GM12878 (cell line): ENCODE results near the gene PDIA5. TPM values are rescaled to one million over a fixed set of nuclear protein-coding genes. Genes with fewer than 3 reads are reported as not detected.

ENCODE experiments used
- ATAC-seq: fragments of 200-7000 bp; cut with Tn5 transposase; 3 replicates; pipeline ENCODE4 v1.9.1; 2020; ENCODE audit warnings: mild to moderate bottlenecking, moderate library complexity
- BruUV-seq: library from RNA; stranded (reverse); fragments of 400-500 nt; replicated peaks from 2 replicates; lab custom pipeline; 2021; lab: Mats Ljungman, UMichigan
- CTCF ChIA-PET: fragments of 300-600 bp; sonication (Branson Sonifier 250); formaldehyde crosslinking; extraction: SDS; loops from one replicate; lab custom pipeline; 2021; ENCODE audit warnings: inconsistent platforms; lab: Yijun Ruan, JAX
- POLR2A ChIA-PET: fragments of 350-600 bp; formaldehyde crosslinking; extraction: SDS; loops from one replicate; lab custom pipeline; 2021; ENCODE audit warnings: inconsistent platforms; lab: Charles Lee
- RAD21 ChIA-PET: fragments of 300-600 bp; sonication (Branson Sonifier 250); formaldehyde crosslinking; loops from one replicate; lab custom pipeline; 2023; ENCODE audit warnings: antibody characterized with exemption; ENCODE audit not compliant: unreplicated experiment; lab: Charles Lee
- SMC1A ChIA-PET: fragments of 300-600 bp; sonication (Branson Sonifier 250); formaldehyde crosslinking; loops from one replicate; lab custom pipeline; 2023; ENCODE audit not compliant: unreplicated experiment, uncharacterized antibody; lab: Charles Lee
- DNase-seq: peaks from one replicate; pipeline ENCODE4 v3.0.0-alpha.2; 2011; ENCODE audit warnings: low read depth, low spot score
- FAIRE-seq: peaks from 3 replicates; lab custom pipeline; 2011; peaks lifted over from hg19 to GRCh38; lab: Jason Lieb, UNC
- H2AFZ ChIP-seq: 2 replicates; pipeline ENCODE4 v1.6.0; 2011; ENCODE audit warnings: low read depth, low read length, control low read depth; ENCODE audit not compliant: control insufficient read depth
- H3K27ac ChIP-seq: 2 replicates; pipeline ENCODE4 v1.5.1; 2011; ENCODE audit warnings: control low read depth; ENCODE audit not compliant: control insufficient read depth, insufficient read depth
- H3K27me3 ChIP-seq, 2 experiments: replicated peaks in 1 of 2; 2 replicates each; pipeline versions ENCODE4 v1.6.0 to v1.6.1; 2011; ENCODE audit warnings: low read length in 1 of 2; ENCODE audit not compliant: control insufficient read depth in 2 of 2, insufficient read depth in 2 of 2
- H3K36me3 ChIP-seq, 2 experiments: 2 replicates each; pipeline ENCODE4 v1.5.1; 2011; ENCODE audit warnings: low read length in 1 of 2; ENCODE audit not compliant: control insufficient read depth in 2 of 2, insufficient read depth in 2 of 2
- H3K4me1 ChIP-seq: 2 replicates; pipeline ENCODE4 v1.6.1; 2011; ENCODE audit warnings: mild to moderate bottlenecking, low read length, moderate library complexity, mixed read lengths; ENCODE audit not compliant: control insufficient read depth, insufficient read depth
- H3K4me2 ChIP-seq: 2 replicates; pipeline ENCODE4 v1.6.0; 2011; ENCODE audit warnings: control low read depth; ENCODE audit not compliant: control insufficient read depth, insufficient read depth
- H3K4me3 ChIP-seq: fragments of 200-600 bp; sonication (generic); 2 replicates; pipeline ENCODE4 v1.5.1; 2016
- H3K79me2 ChIP-seq: 2 replicates; pipeline ENCODE4 v1.6.0; 2011; ENCODE audit warnings: low read length; ENCODE audit not compliant: control insufficient read depth, insufficient read depth
- H3K9ac ChIP-seq: 2 replicates; pipeline ENCODE4 v1.8.0; 2011; ENCODE audit warnings: low read length, control low read depth, mixed read lengths; ENCODE audit not compliant: control insufficient read depth, insufficient read depth
- H3K9me3 ChIP-seq: replicated peaks from 3 replicates; pipeline ENCODE4 v1.5.1; 2011; ENCODE audit warnings: mild to moderate bottlenecking, low read length; ENCODE audit not compliant: control insufficient read depth, insufficient read depth
- H4K20me1 ChIP-seq: 2 replicates; pipeline ENCODE4 v1.6.0; 2011; ENCODE audit not compliant: control insufficient read depth, insufficient read depth
- ASH2L ChIP-seq: fragments of 300-600, 200-600 bp; sonication (generic); IDR thresholded peaks from 2 replicates; pipeline ENCODE4 v1.6.1; 2017; ENCODE audit warnings: low read depth, mild to moderate bottlenecking, borderline replicate concordance
- CREM ChIP-seq: IDR thresholded peaks from 2 replicates; pipeline ENCODE4 v1.6.1; 2014; ENCODE audit warnings: antibody characterized with exemption, low read depth
- NFXL1 ChIP-seq: fragments of 450-650 bp; IDR thresholded peaks from 2 replicates; pipeline ENCODE4 v1.6.1; 2017; ENCODE audit warnings: antibody characterized with exemption, mild to moderate bottlenecking, borderline replicate concordance
- TARDBP ChIP-seq: IDR thresholded peaks from 2 replicates; pipeline ENCODE4 v1.6.1; 2016; ENCODE audit warnings: borderline replicate concordance
- ZNF207 ChIP-seq: fragments of 450-650 bp; IDR thresholded peaks from 2 replicates; pipeline ENCODE4 v1.6.1; 2014; ENCODE audit warnings: antibody characterized with exemption, mild to moderate bottlenecking, borderline replicate concordance
- WGBS: methylation state at CpG from one replicate; pipeline ENCODE4 v1.1.6; 2016; ENCODE audit warnings: low lambda C conversion rate; ENCODE audit not compliant: insufficient replicate concordance, insufficient coverage; ENCODE audit errors: missing lambda C conversion rate; 5-methylcytosine and 5-hydroxymethylcytosine counted together
- in situ Hi-C: fragments of 300-500 bp; cut with MboI; formaldehyde crosslinking; loops from 9 replicates; pipeline ENCODE4 v1.14.3; 2018; ENCODE audit warnings: mixed read lengths
- intact Hi-C: fragments of 100-400 bp; cut with micrococcal nuclease; formaldehyde crosslinking; loops from one replicate; pipeline ENCODE4 v1.14.2; 2022; ENCODE audit not compliant: unreplicated experiment
- polyA plus RNA-seq, 11 experiments: library from polyadenylated mRNA; depleted of rRNA in 4 of 11; unstranded in 6 of 11; stranded (reverse) in 5 of 11; fragments of >200 nt; fragmentation: Nextera tagmentation in 4 of 11; fragmentation: Illumina TruSeq in 1 of 11; extraction: Ambion mirVana in 4 of 11; extraction: Trizol in 1 of 11; gene quantifications; 1 replicate in 1 of 11; 2 replicates in 10 of 11; pipeline versions ENCODE4 v1.2.1 to v1.2.3, GENCODE V29; 2011 to 2016; ENCODE audit warnings: inconsistent platforms in 2 of 11, missing spikeins in 2 of 11, low read depth in 1 of 11
- total RNA-seq, 4 experiments: library from RNA; depleted of rRNA in 3 of 4; stranded (reverse); fragments of >200 nt in 3 of 4; fragmentation: Illumina TruSeq in 1 of 4; extraction: Trizol in 1 of 4; gene quantifications; 2 replicates each; pipeline versions ENCODE4 v1.2.1 to v1.2.3, GENCODE V29; 2013 to 2021
- TF ChIP-seq, protein P1 (sequence below): fragments of 450-650 bp; IDR thresholded peaks from 2 replicates; pipeline ENCODE4 v1.6.1; 2014; ENCODE audit warnings: mild to moderate bottlenecking
- TF ChIP-seq, protein P2 (sequence below): IDR thresholded peaks from 2 replicates; pipeline ENCODE4 v1.6.1; 2011; ENCODE audit warnings: low read depth, mild to moderate bottlenecking, low read length, moderate library complexity, borderline replicate concordance; ENCODE audit errors: extremely low read depth

Gene PDIA5
- total and polyA plus RNA-seq, 10 of the 15 experiments (the other 5 are each of a cell fraction or from before 2014, with no cell fraction given): 4.1 to 24.8 (median 19.2) TPM

DNA sequence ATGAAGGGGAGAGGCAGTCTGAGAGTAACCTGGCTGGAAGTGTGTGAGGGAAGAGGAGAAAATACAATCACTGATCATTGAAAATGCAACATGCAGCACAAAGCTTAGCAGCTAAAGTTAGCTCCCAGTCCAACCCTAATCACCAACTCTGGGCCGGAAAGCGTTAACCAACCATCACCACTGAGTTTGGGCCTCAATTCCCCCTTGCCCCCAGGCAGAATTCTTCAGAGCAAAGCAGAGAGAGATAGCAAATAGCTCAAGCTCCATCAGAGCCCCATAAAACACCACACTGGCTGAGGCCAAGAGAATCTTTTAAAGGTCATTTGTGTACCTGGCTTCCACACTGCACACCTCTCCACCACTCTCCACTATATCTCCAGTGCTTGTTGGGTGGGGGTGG is 16.2 kb upstream of the PDIA5 start (continued):
- TF ChIP-seq, protein P1, sequence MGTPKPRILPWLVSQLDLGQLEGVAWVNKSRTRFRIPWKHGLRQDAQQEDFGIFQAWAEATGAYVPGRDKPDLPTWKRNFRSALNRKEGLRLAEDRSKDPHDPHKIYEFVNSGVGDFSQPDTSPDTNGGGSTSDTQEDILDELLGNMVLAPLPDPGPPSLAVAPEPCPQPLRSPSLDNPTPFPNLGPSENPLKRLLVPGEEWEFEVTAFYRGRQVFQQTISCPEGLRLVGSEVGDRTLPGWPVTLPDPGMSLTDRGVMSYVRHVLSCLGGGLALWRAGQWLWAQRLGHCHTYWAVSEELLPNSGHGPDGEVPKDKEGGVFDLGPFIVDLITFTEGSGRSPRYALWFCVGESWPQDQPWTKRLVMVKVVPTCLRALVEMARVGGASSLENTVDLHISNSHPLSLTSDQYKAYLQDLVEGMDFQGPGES: no peak

- Histone ChIP-seq H3K27me3 (peaks cover 2 to 3% of the 10 kb centered on the region in 2 experiments; a peak in 2 of 4 replicates), H3K9me3 (no peaks in the 10 kb centered on the region), H3K27ac (no peak overlapping the region), H3K36me3 (no peaks in the 10 kb centered on the region), H3K9ac (no peak overlapping the region), H3K4me3 (no peak overlapping the region), H3K79me2 (no peaks in the 10 kb centered on the region), H3K4me1 (no peaks in the 10 kb centered on the region), H3K4me2 (no peak overlapping the region), H2AFZ (no peak overlapping the region), H4K20me1 (no peaks in the 10 kb centered on the region)
- WGBS: 53% methylated on average over 2 of the region's 2 CpGs
- FAIRE-seq: no peak
- CTCF ChIA-PET: no interaction called here
- in situ Hi-C loops: no loop called here
- no peak for TF ChIP-seq TARDBP
- no peak for TF ChIP-seq ZNF207
- TF ChIP-seq NFXL1: no peak
- TF ChIP-seq CREM: no peak
- TF ChIP-seq ASH2L: no peak
- TF ChIP-seq, protein P2, sequence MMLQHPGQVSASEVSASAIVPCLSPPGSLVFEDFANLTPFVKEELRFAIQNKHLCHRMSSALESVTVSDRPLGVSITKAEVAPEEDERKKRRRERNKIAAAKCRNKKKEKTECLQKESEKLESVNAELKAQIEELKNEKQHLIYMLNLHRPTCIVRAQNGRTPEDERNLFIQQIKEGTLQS: no peak
- BruUV-seq: no TSS peak
- SMC1A ChIA-PET: no interaction called here
- POLR2A ChIA-PET: no interaction called here
- RAD21 ChIA-PET: no interaction called here
- ATAC-seq: no peak
- intact Hi-C loops: no loop called here
- DNase-seq: no peak
Measured at GRCh38 chr3:123053107-123053506, 13.7 kb upstream of the PDIA5 start.
